NCI-H1694 treated with DMSO at 0.1 percent for 48 hours (cell line): Measurements from ENCODE around the gene CHST5.
"Not testable (repeated sequence)": the region's sequence is repeated elsewhere in the genome, so short reads cannot be mapped to it uniquely, and the experiment has no call there.

Experiments
- DNase-seq: peaks from one replicate; lab custom pipeline; 2025; lab: John Stamatoyannopoulos, UW

CHST5 gene

DNA sequence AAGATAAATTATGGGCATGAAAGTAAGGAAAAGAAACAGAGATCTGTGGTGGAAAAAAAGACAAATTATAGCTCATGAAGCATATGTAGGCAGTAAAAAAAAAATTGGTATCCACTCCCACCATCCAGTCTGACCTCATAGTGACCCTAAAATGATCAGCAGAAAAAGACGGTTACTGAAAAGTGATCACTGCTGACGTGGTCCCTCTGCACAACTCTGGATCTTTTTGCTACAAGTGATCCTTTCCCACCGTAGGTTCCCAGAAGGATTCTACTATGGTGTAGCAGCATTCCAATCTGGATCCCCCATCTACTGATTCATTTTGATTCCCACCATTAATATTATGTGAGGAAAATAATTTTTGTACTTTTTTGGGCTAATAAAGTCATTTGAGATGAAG lies 29.8 kb downstream of the CHST5 start:
- DNase-seq: no peak

DNA sequence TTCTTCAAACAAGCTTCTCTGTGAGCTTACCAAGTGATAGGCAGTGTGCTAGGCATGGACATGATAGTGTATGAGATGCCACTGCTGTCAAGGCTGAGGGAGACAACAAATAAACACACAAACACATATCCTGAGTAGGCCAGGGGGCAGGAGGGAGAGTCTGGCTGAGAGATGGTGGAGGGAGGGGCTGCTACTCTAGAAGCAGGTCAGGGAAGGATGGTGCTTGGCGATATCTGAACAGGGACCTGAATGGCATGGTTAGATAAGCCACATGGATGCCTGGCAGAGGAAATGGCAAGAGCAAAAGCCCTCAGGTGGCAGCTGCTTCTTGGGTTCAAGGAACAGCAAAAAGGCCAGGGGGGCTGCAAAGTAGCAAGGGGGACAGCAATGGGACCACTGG lies 32.1 kb downstream of the CHST5 start:
- DNase-seq: no peak

GRCh38 chr16:75502916-75503605 lies 32.8 kb downstream of the CHST5 start:
- DNase-seq: no peak

GRCh38 chr16:75501820-75502219 lies 34.1 kb downstream of the CHST5 start:
- DNase-seq: not testable (repeated sequence)

DNA sequence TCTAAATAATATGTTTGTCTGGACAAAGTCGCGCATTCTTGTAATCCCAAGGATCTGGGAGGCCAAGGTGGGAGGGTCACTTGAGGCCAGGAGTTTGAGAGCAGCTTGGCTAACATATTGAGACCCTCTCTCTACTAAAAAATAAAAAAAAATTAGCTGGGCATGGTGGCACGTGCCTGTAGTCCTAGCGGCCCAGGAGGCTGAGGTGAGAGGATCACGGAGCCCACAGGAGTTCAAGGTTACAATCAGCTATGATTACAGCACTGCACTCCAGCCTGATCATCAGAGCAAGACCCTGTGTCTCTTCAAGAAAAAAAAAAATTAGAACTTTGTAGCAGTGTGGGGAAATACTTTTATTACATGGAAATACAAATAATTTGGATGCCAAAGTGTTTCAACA lies 34.5 kb downstream of the CHST5 start:
- DNase-seq: no peak

GRCh38 chr16:75498605-75499322 lies 37.1 kb downstream of the CHST5 start:
- not testable (repeated sequence) for DNase-seq

GRCh38 chr16:75497558-75497957 lies 38.4 kb downstream of the CHST5 start:
- DNase-seq: peak; percentile 66

DNA sequence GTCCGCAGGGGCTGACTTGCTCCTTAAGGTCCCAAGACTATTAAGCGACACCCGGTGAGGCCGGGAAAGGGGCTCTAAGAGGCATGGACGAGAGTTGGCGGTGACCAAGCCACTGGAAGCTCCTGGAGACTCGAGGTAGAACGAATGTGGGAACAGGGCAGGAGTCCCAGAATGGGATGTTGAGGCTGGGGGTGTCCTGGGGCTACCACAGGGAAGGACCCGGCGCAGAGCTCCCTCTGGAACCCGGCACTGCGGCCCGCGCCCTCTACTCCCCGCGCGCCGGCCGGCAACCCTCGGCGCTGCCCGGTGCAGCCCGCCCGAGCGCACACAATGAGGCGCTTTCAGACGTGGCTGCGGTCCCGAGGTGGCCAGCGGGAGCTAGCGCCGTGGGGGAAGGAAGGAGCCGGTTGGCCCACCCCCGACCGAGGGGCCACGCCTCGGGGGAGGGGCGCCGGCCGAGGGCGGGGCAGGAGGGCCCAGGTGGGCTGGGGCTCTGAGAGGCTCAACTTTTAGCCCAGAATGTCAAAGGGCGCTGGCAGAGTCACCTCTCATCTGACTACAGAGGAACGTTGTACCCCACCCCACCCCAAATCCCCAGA lies 40.7 kb downstream of the CHST5 start, which contains the start of gene CHST6:
Gene CHST6 (minus strand): TSS at position 366 of the 599 bp plus-strand sequence. CDS start 15,613 bp downstream, outside the sequence.
- no peak for DNase-seq

- no peak for DNase-seq
Observed at GRCh38 chr16:75494661-75495075, 41.2 kb downstream of the CHST5 start.

- no peak for DNase-seq
Observed at GRCh38 chr16:75494184-75494583, 41.7 kb downstream of the CHST5 start.

DNA sequence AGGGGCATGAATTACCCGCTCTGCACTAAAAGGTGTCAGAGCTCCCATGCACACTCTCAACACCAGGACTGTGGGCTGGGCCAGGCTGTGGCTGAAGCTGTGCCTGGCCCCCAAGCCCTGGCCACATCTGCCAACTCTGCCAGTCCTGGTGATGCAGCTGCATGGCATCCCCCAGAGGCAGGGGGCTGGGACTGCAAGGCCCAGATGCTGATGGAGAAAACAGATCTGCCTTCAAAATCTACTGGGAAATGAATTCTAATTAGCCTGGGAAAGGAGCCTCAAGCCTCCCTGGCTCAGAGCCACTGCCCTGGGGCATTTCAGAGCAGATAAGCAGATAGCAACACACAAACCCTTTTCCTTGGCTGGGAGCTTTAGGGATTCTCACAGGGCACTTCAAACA lies 44.0 kb downstream of the CHST5 start:
- peak; percentile 28 for DNase-seq

DNA sequence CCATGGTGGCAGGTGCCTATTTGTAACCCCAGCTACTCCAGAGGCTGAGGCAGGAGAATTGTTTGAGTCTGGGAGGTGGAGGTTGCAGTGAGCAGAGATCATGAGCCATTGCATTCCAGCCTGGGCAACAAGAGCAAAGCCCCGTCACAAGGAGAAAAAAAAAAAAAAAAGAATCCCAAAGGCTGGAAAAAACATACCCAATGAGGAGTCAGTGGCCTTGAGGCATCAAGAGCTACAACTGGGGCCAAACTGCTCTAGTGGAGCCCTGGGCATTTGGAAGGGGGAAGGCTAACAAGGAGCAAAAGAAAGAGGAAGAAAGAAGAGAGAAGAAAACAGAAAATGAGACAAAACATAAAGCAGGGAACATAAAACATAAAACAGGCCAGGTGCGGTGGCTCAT lies 47.6 kb downstream of the CHST5 start:
- DNase-seq: no peak

- no peak for DNase-seq
Observed at GRCh38 chr16:75486676-75487313, 49.1 kb downstream of the CHST5 start.

- DNase-seq: no peak
Observed at GRCh38 chr16:75486014-75486675, 49.8 kb downstream of the CHST5 start.

DNA sequence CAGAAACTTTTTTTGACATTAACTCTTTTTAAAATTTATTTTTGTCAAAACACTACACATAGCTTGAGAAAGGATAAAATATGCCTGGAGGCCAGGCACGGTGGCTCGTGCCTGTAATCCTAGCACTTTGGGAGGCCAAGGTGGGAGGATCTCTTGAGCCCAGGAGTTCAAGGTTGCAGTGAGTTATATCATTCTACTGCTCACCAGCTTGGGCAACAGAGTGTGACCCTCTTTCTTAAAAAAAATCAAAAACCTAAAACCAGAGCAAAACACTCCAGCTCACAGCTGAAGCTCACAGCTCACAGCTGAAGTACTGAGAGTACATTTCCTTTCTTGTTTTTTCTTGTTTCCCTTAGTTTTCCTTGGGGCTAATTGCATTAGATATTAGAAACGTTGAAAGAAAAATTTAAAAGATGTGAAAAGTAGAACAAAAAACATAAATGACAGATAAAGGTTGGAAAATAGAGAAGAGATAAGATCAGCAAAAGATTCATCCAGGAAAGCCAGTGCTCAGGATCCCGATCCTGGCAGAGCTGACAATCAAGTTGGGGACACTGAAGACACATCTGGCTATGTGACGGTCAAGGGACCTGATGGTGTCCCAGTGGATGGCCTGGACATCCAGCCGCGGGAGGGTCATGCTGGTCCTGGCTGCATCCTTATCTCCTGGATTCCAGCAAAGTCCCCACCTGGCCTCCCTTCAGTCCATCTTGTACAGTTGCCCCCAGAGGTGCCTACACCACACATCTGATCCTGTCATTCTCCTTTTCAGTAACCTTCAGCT lies 50.5 kb downstream of the CHST5 start:
- no peak for DNase-seq

DNA sequence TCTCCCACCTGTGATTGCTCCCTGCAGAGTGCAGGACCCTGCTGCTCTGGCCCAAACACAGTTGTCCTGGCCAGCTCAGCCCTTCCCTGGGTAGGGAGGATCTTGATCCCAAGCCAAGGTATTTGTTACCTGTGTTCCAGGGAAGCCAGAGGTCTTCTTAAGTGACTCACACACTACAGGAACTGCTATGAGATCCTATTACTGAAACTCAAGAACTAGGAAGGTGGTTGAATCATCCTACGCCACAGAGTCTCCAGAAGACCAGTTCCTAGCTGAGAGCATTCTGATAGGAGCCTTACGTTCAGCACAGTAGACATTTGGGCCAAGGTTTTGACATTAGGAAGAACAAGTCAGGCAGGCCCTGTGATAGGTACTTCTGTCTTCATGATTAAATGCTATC lies 52.7 kb downstream of the CHST5 start:
- no peak for DNase-seq

GRCh38 chr16:75482434-75483205 lies 53.3 kb downstream of the CHST5 start:
- no peak for DNase-seq

- DNase-seq: no peak
Observed at GRCh38 chr16:75481475-75481874, 54.4 kb downstream of the CHST5 start.

DNA sequence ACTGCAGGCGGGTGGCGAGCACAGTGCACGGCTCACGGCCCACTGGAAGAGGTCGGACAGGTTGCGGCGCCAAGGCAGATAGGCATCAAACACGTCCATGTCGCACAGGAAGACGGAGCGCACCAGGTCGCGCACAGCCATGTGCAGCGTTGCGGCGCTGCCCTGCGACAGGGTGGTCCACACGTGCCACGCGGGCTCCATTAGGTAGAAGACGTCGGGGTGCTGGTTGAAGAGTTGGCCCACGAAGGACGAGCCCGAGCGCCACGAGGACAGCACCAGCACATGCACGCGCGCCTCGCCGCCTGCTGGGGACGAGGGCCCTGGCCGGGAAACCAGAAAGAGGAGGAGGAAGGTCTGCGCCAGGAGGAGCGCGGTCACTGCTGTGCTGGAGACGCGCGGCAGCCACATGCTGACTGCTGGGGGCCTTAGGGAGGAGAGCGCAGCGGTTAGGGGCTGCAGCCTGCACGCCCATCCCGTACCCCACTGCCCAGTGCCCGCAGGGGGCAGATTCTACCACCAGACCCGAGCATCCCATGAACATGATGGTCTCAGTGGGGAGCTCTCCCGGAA lies 56.4 kb downstream of the CHST5 start:
- no peak for DNase-seq
